GDM1 (cell line): ENCODE measurements around the gene ARHGEF2.

Source experiments
- DNase-seq: peaks from one replicate; lab custom pipeline; 2025; lab: John Stamatoyannopoulos, UW

ARHGEF2 gene

DNA sequence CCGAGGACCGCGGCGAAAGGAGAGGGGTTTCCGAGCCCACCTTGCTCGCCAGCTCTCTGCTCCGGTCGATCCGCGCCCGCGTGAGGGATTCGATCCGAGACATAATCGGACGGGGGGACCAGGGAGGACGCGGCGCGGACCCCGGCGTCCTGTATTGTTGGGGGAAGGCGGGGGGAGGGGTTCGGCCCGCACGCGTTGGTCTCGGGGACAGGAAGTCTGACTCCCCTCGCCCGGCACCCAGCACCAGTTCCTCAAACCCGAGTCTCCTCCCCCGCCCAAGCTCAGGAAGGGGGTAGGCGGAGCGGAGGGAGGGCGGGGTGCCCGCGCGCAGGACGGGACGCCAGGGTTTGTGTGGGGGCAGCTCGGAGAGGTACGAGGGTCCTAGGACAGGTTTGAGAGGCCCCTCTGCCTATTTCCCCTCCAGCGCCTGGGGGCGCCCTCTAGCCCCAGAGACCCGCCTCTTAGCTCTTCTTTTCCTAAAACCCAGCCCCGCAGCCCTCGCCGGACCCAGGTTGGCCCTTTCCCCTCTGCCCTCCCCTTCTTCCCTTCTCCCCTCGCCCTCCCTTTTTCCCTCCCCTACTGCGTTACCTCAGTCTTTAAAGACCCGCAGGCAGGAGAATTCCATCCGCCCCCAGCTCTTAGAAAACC, at the start of gene ARHGEF2:
Gene ARHGEF2 (minus strand): TSS at position 223 of the 648 bp plus-strand sequence. CDS start 120 bp downstream, at position 103.
- peak; percentile 90 for DNase-seq

DNA sequence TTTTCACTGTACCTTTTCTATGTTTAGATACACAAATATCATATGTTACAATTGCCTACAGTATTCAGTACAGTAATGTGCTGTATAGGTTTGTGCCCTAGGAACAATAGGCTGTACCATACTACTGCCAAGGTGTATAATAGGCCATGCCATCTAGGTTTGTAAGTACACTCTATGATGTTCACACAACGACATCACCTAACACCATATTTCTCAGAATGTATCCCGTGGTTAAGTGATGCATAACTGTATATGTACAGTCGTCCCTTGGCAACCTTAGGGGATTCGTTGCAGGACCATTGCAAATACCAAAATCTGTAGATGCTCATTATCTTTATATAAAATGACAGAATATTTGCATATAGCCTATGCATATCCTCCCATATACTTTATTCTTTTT, 48.2 kb upstream of the ARHGEF2 start:
- DNase-seq: no peak

DNA sequence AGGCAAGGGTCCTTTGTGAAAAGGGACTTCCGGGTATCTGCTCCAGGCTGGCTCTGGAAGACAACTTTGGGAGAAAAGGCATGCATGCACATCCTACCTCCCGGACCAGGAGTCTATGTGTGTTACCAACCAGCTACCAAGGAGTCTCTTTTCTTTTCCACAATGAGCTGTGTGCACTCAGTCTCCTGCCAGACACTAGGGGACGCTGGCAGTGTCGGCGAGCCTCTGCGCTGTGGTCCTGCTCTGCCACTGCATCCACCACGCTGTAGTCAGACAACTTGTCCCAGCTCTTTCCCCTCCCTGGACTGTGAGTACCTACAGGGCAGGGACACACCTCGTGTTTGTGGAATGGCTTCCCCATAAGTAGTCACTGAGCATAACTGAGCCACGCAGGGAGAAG, 47.5 kb upstream of the ARHGEF2 start:
- peak; percentile 45 for DNase-seq

DNA sequence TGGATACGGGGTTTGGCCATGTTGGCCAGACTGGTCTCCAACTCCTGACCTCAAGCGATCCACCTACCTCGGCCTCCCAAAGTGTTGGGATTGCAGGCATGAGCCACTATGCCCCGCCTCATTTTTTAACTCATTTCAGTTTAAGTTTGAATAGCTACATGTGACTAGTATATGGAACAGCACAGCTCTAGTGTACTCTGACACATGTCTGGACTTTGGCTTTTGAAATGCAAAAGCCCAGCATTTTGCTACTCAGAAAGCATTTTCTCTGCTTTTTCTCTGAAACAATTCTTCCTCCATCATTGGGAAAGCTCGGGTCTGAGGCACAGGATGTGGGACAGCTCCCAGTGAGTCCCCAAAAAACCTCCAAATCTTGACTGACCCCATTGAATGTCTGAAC, 46.5 kb upstream of the ARHGEF2 start:
- no peak for DNase-seq

DNA sequence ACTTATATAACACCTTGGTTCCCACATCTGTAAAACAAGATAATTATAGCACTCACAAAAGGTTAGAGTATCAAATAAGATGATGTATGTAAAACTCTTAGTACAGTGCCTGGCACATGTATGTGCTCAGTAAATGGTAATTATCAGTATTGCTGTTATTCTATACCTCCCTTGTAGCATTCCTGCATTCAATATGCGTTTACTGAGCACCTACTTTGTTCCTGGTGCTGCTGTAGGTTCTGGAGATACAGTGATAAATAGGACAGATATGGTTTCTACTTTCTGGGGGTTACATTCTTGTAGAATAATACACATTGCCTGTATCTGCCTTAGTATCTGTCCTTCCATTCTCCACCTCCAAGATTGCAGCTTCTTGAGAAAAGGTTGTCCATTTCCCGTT, 43.6 kb upstream of the ARHGEF2 start:
- DNase-seq: no peak

DNA sequence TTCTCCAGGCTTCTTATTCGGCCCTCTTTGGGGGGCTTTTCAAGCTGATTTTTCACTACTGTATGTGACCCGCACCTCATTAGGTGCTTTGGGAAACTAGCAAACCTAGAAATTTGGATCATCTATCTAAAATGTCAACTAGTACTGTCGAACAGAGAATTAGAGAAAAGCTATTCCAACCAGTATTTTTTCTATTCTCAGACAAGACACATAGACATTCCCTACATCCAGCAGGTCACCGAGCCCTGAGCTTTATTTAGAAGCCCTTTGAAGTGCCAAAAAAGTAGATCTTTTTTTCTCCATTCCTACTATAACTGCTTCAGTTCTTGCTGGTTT, 42.7 kb upstream of the ARHGEF2 start:
- DNase-seq: no peak

DNA sequence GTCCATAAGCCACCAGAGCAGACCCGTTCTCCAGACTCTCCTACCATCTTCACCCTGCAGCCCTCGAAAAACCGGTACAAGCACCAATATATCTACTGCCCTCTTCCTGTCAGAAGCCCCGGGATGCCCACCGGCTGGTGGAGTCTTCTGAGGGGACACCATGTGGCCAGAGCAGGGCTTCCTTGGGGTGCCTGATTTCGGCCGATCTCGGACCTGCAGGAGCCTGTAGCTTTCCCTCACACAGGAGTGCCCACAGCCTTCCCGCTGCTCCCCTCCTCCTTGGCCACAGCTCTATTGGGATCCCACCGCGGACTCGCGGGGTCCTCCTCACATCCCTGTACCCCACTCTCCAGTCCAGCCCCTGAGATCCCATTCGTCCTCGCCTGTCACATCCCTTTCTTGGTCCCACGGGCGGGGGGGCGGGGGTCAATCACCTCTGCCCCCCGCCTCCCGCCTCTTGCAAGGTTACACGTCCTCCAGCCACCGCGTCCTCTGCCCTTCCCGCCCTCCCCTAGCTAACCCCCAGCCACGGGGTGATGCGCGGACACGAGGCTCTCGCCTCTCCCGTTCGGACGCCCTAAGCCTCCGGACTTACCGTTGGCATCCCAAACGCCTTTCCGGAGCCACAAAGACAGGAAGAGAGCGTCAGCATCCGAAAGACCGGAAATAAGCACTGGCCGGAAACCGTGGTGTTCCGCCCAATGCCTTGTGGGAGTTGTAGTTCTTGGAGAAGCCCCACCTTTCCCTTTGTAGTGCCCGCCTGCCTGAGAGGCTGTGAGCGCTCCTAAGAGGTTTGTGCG, 42.1 kb upstream of the ARHGEF2 start, which contains the start of gene SSR2:
Gene SSR2 (minus strand): TSS at position 659 of the 800 bp plus-strand sequence. CDS start 784 bp downstream, outside the sequence.
- DNase-seq: peak; percentile 76

DNA sequence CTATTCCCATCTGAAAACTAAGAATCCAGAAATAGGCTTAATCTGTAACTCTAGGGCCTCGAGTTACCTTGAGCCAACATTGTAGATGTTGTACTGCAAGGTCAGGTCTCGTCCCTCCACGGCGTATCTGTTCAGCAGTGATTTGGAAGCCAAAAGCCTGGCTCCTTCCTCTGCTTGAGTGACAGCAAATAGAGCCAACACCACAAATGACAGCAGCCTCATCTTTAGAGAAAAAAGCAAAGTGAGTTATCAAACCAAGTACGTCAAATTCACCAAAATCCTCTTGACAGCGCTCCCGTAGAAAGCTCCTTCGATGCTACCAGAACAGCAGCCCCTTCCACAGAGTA, 41.6 kb upstream of the ARHGEF2 start:
- DNase-seq: no peak

DNA sequence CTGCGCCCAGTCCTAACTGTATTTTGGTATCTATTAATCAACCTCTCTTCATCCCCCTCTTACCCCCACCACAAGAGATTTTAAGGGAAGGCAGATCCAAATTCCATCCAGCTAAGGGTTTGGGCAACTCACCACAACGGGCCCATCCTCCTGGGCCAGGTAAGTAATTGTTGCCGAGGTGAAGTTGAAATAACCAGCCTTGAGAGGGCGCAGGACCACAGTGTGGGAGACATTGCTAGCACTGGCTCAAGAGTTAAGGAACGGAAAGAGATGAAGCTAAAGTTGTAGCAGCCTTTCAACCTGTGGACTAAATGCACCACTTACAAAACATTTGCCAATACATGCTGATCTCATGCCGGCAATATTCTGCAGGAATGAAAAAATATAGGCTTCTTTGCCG, 36.5 kb upstream of the ARHGEF2 start:
- no peak for DNase-seq

DNA sequence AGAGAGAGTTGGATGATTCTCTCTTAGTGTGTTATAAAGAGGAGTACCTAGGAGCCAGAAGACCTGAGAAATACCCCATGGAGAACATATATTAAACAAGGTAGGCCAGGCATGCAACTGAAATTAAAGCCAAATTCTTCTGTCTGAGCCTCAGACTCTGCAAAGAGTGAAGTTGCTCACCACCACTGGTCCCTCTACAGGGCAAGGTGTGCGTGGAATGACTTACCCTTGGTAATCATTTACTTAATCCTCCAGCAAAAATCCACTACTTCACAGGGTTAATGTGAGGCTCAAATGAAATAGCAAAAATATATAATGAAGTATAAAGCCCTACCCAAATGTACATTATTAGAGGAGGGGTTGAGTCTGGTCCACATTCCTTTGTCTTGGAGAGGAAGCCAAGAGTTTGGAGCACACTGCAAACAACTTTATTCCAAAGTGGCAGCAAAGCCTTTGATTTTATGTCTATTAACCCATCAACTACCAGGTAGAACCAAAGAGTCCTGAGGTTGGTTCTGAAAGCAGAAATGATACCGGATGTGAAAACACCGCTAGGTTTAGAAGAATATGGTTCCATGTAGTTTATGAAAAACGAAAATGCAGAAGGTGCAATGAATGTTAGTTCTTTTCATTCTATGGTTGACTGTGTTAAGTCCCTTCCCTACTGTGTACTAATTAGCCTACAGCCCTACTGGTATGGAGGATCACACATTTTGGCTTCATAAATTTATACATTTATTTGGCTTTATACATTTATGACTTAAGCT, 33.9 kb upstream of the ARHGEF2 start:
- DNase-seq: no peak

DNA sequence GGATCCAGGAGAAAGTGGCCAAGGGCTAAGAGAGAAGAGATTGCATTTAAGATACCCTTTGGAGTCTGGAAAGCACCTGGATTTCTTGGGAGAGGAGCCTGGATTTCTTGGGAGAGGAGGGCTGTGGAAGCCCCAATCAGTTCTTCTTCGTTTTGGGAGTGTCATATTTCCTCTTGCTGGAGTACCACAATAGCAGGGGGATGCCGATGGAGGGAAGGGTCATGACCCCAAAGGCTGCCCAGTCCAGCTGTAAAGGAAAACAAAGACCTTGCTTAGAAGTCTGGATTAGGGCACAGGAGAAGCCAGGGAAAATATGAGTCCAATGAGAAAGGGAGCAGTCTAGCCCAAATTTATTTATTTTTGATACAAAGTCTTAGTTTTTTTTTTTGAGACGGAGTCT, 31.1 kb upstream of the ARHGEF2 start:
- DNase-seq: no peak

DNA sequence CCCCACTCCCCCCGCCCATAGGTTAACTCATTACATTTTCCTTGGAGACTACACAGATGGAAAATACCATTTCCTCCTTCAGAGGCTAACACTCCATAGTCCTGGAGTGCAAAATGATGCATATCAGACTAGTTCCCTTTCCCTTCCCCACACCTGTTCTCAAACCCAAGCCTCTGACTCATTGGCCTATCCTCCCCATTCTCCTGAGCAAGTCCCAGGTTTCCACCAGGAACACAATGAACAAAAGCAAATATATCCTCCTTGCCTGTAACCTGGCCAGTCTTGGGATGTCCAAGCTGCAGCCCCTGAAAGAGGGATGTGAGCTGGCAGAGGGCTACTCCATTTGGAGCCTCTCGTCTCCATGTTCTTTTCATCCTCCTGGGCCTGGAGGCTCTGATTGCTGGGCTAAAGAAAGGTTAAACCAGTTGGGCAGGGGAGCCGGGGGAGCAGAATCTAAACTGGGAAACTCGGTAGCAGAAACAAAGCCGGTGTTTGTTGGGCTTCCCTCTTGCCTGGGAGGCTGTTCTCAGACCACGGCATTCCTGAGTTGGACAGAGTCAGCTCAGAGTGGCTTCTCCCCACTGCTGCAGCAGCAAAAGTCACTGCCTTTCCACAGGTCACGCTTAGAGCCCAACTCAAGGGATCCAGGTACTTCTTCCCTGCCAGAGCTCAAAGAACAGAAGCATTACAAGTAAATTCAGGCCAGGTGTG, 28.5 kb upstream of the ARHGEF2 start:
- DNase-seq: no peak

DNA sequence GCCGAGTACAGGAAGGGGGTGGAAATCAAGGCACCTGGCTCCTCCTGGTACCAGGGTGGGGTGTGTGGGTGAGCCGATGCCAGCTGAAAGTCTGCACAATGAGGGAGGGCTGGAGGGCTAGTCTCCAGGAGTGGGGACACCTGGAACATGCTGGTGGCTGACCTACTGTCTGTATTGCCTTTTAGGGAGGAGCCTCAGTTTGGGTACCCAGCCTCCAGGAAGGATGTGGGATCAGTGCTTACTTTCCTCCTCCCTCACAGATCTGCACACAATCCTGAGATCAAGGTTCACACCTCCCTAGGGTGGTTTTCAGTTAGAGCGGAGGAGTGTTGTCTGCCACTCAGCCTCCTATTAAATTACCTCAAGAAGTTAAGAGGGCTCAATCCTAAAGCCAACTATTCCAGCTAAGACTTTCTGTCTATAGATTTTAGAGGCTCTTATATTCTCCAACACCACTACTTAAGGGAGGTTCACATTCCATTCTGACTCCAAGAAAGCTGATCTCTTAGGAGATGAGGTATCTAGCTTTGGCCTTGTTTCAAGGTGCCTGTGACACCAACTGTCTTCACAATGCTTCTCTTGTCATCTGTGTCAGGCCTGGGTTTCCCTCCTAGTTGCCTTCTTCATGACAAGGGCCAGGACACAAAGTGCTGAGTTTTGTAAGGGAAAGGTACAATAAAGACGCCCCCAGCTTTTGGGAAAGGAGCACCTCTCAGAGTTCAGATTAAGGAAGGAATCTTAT, 26.7 kb upstream of the ARHGEF2 start:
- peak; percentile 26 for DNase-seq

DNA sequence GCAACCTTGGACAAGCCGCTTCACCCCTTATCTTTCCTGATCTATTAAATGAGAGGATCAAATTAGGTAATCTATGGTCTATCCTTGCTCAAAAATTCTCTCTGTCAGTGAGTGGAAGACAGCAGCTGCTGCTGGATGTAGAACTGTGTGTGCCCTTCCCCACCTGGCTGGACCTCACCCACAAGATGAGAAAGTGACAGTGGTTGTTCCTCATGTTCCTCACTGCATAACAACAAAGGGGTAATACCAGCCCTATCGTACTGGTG, 25.5 kb upstream of the ARHGEF2 start:
- DNase-seq: no peak

DNA sequence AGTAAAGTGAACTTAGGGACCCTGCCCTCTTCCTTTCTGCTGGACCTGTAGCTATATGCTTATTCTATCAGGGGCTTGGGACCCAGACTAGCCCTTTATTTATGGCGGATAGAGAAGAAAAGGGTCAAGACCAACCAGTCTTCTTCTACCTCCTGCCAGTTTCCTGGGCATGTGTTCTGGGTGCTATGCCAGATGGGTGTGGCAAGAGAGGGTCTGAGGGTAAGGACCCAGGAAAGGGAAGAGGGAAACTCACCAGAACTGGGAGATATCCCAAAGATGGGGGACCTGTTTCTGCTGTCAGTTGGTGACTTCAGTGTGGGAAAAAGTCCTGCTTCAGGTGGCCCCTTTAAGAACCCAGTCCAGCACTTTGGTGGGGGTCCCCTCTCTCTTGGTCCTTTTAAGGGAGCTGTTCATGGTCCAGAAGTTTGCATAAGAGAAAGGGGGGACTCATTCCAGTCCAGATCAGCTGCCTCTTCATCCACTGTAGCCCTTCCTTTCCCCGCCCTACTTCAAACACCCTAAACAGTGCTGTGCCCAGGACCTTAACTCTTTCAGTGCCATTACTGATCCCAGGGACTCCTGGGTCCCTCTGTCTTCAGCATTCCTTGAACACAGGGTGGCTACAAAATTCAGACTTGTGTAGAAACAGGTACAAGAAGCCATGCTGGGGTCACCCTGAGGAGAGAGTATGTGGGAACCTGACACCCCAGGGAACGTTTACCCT, 24.0 kb upstream of the ARHGEF2 start:
- DNase-seq: no peak

DNA sequence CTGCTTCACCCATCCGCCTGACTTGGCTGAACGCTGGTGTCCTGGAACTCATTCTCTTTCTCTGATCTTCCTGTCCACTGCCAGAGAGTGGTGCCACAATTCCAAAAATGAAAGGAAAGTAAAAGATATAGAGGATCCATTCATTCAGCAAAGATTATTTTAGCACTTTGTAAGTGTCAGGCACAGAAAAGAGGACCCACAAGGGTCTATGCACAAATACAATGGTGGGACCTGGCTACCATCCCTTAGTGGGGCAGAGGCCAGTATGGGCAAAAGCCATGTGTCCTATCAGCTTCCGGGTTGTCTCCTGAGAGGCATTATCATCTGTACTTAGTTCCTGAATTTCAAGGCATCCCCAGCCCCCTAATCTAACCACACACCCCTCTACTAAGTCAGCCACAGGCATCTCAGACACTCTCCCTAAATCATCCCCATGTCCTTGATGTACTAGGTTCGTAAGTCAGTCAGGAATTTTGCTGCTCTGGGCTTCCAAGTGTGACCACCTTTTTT, 23.4 kb upstream of the ARHGEF2 start:
- DNase-seq: peak; percentile 17

DNA sequence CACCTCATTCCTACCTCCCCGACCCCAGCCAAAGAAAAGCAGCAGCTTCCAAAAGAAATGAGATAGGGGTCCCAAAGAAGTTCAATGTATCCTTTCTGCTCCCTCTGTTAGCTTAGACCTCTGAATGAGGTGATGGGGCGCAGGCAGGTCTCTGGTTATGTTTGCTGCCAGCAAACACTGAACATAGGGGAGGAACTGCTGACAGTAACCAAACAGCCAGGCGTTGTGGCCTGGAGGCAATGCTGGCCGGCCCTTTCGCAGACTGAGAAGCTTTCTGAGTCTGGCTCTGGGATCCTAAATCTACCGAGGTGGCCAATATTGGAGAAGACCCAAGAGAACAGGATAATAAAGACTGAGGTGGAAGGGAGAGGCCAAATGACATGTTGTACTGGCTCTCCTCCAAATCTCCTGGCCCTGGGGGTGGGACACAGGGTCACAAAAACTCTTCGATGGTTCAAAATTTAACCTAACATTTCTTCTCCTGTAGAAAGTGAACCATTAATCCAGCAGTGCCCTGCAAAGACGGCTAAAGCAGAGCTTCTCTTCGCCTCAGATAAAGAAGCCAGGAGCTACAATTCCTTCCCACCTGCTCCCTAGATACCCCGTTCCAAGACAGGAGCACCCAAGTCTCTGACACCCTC, 22.8 kb upstream of the ARHGEF2 start:
- DNase-seq: no peak

DNA sequence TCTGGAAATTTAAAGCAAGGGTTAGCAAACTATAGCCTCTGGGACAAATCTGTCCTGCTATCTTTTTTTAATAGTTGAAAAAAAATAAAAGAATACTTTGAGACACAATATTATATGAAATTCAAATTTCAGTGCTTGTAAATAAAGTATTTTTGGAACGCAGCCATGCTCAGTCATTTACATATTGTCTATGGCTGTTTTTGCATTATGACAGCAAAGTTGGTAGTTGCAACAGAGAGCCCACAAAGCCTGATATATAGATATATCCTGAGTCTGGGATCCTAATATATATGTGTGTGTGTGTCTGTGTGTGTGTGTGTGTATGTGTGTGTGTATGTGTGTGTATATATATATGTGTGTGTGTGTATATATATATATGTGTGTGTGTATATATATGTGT, 21.6 kb upstream of the ARHGEF2 start:
- no peak for DNase-seq

DNA sequence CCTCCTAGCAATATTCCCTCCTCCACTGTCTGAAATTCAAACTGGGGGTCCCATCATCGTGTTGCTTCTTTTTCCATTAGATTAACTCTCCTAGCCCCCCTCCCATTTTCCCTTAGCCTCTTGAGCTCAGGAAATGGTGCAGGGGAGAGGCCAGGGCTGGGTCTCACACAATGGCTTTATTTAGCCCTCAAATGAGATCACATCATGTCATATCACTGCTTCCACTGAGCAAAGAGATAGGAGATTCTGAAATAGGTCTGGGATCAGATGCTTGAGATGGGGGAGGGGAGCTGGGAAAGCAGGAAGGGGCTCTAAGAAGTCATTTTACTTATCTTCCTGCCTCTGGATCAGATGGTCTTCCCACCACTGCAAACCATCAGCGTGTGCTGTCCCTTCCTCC, 17.8 kb upstream of the ARHGEF2 start:
- DNase-seq: no peak

DNA sequence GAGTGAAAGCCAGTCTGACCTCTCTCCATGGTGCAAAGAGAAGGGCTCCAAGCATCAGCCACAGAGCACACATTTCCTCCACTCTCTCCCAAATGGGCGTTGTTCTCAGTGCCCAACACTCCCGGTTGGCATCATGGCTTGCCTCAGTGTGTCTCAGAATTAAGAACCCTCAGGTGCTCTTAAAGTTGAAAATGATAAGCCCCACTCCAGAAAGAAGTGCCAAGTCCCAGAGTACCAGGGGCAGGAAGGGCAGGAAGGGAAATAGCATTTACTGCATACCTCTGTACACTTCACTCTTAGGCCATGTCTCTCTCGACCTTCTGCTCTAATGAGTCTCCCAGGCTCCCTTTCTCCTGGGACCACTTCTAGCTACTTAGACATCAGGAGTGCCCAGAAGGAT, 15.2 kb upstream of the ARHGEF2 start:
- no peak for DNase-seq
